ENCODE data around the gene GOLGA1.

DNA sequence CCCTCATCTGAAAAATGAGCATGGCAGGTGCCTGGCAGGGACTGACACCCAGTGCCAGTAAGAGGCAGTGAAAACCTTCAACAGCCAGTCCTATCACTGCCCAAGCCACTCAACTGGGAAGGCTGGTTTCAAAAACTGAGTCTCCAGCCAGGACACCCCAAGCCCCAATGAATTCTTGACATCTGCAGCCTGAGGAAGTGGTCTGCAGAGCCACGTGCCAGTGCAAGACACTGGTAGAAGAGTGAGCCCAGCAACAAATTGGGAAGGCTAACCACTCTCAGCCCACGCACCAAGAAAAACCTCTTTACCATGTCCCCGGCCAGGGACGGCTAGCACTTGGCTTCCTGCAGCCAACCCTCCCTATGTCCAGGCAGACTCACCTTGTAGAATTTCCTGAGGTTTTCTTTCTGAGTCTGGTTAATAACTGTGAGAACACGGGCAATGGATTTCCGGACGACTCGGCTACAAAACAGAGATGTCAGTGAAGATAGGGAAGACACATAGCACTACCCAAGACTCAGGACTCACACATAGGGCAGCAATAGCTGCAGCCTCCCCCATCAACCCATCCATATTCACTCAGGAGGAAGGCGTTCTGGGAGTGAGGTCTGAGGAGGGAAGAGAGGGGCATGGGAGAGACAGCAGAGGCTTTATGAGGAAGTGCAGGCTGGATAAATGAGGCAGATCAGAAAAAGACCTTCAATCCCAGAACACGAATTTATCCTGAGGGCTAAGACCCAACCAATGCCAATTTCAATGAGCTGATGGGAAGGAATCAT lies 80.9 kb downstream of the GOLGA1 start:
- TF ChIP-seq, protein P1, sequence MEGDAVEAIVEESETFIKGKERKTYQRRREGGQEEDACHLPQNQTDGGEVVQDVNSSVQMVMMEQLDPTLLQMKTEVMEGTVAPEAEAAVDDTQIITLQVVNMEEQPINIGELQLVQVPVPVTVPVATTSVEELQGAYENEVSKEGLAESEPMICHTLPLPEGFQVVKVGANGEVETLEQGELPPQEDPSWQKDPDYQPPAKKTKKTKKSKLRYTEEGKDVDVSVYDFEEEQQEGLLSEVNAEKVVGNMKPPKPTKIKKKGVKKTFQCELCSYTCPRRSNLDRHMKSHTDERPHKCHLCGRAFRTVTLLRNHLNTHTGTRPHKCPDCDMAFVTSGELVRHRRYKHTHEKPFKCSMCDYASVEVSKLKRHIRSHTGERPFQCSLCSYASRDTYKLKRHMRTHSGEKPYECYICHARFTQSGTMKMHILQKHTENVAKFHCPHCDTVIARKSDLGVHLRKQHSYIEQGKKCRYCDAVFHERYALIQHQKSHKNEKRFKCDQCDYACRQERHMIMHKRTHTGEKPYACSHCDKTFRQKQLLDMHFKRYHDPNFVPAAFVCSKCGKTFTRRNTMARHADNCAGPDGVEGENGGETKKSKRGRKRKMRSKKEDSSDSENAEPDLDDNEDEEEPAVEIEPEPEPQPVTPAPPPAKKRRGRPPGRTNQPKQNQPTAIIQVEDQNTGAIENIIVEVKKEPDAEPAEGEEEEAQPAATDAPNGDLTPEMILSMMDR (IDR thresholded peaks at IDR 0.05; ENCODE audit: insufficient read depth, low read depth, low read length): no peak
- TF ChIP-seq EZH2 (IDR thresholded peaks at IDR 0.05; ENCODE audit: insufficient read depth, low read length): no peak
